GM23338 (cell line): ENCODE measurements around the gene FAM81A. TPM values are rescaled to one million over a fixed set of nuclear protein-coding genes. Genes with fewer than 3 reads are reported as not detected.

Experiments used
- ATAC-seq: fragments of 200-7000 bp; cut with Tn5 transposase; 3 replicates; pipeline ENCODE4 v1.9.1; 2020
- DNase-seq: peaks from one replicate; pipeline ENCODE4 v3.0.0-alpha.2; 2015; ENCODE audit warnings: low spot score
- H2AFZ ChIP-seq: fragments of 200-600 bp; sonication (generic); 2 replicates; pipeline ENCODE4 v1.8.0; 2016; ENCODE audit warnings: antibody characterized with exemption, mild to moderate bottlenecking, moderate library complexity
- H3F3A ChIP-seq: fragments of 200-600 bp; sonication (generic); replicated peaks from 2 replicates; pipeline ENCODE4 v1.8.0; 2017; ENCODE audit warnings: antibody characterized with exemption, mixed run types, low read depth
- H3K27ac ChIP-seq: fragments of 200-600 bp; sonication (generic); 2 replicates; pipeline ENCODE4 v1.6.1; 2016; ENCODE audit warnings: low read depth
- H3K27me3 ChIP-seq: fragments of 200-600 bp; sonication (generic); 2 replicates; pipeline ENCODE4 v1.8.0; 2016; ENCODE audit warnings: mild to moderate bottlenecking, mixed run types, moderate library complexity; ENCODE audit not compliant: insufficient read depth
- H3K36me3 ChIP-seq: fragments of 200-600 bp; sonication (generic); 2 replicates; pipeline ENCODE4 v1.8.0; 2016; ENCODE audit warnings: mild to moderate bottlenecking; ENCODE audit not compliant: insufficient read depth
- H3K4me1 ChIP-seq: fragments of 200-600 bp; sonication (generic); 2 replicates; pipeline ENCODE4 v1.8.0; 2016; ENCODE audit warnings: mild to moderate bottlenecking, moderate library complexity; ENCODE audit not compliant: insufficient read depth
- H3K4me2 ChIP-seq: fragments of 200-600 bp; sonication (generic); 2 replicates; pipeline ENCODE4 v1.7.1; 2017; ENCODE audit warnings: mixed run types
- H3K4me3 ChIP-seq: fragments of 200-600 bp; sonication (generic); 2 replicates; pipeline ENCODE4 v1.6.1; 2016; ENCODE audit warnings: mixed run types
- H3K79me2 ChIP-seq: fragments of 200-600 bp; sonication (generic); replicated peaks from 2 replicates; pipeline ENCODE4 v1.8.0; 2017; ENCODE audit warnings: mild to moderate bottlenecking; ENCODE audit not compliant: insufficient read depth
- H3K9me2 ChIP-seq: fragments of 200-600 bp; sonication (generic); 2 replicates; pipeline ENCODE4 v1.8.0; 2017; ENCODE audit not compliant: insufficient read depth
- H4K20me1 ChIP-seq: fragments of 200-600 bp; sonication (generic); replicated peaks from 2 replicates; pipeline ENCODE4 v1.8.0; 2017; ENCODE audit warnings: mild to moderate bottlenecking; ENCODE audit not compliant: insufficient read depth
- H3K27ac Mint-ChIP-seq: 2 replicates; pipeline ENCODE4 v1.8.0; 2020; ENCODE audit warnings: inconsistent platforms, mild to moderate bottlenecking, moderate library complexity, mixed read lengths
- H3K27me3 Mint-ChIP-seq: 3 replicates; pipeline ENCODE4 v1.8.0; 2022; ENCODE audit warnings: low read depth, mild to moderate bottlenecking, moderate library complexity, mixed read lengths, inconsistent platforms; ENCODE audit not compliant: insufficient read depth, poor library complexity
- H3K36me3 Mint-ChIP-seq: 3 replicates; pipeline ENCODE4 v1.8.0; 2021; ENCODE audit warnings: low read depth, mild to moderate bottlenecking, inconsistent platforms, moderate library complexity, mixed read lengths
- H3K4me1 Mint-ChIP-seq: 3 replicates; pipeline ENCODE4 v1.8.0; 2020; ENCODE audit warnings: mild to moderate bottlenecking, inconsistent platforms, mixed read lengths
- H3K4me3 Mint-ChIP-seq: 3 replicates; pipeline ENCODE4 v1.8.0; 2021; ENCODE audit warnings: moderate library complexity, mild to moderate bottlenecking, inconsistent platforms, mixed read lengths
- H3K9me3 Mint-ChIP-seq: 3 replicates; pipeline ENCODE4 v1.8.0; 2020; ENCODE audit warnings: moderate library complexity, mild to moderate bottlenecking, inconsistent platforms, mixed read lengths
- CTCF ChIP-seq, 2 experiments: fragments of 200-600 bp in 1 of 2; sonication (generic) in 1 of 2; conservative IDR thresholded peaks; 2 replicates each; pipeline versions ENCODE4 v1.5.1 to v1.6.1; 2016 to 2017; ENCODE audit warnings: antibody characterized with exemption in 2 of 2, low read depth in 2 of 2, mild to moderate bottlenecking in 2 of 2, moderate library complexity in 1 of 2
- EZH2phosphoT487 ChIP-seq: fragments of 200-600 bp; sonication (generic); IDR thresholded peaks from one replicate; pipeline ENCODE4 v1.8.1; 2018; ENCODE audit warnings: antibody characterized with exemption; ENCODE audit not compliant: unreplicated experiment
- JUNB ChIP-seq: IDR thresholded peaks from one replicate; pipeline ENCODE4 v1.6.1; 2016; ENCODE audit warnings: antibody characterized with exemption; ENCODE audit not compliant: unreplicated experiment
- NANOG ChIP-seq: IDR thresholded peaks from 2 replicates; pipeline ENCODE4 v1.6.1; 2016; ENCODE audit warnings: antibody characterized with exemption, borderline replicate concordance
- POLR2AphosphoS5 ChIP-seq: IDR thresholded peaks from 2 replicates; pipeline ENCODE4 v1.6.1; 2016; ENCODE audit warnings: antibody characterized with exemption, low read depth
- REST ChIP-seq: IDR thresholded peaks from one replicate; pipeline ENCODE4 v1.6.1; 2018; ENCODE audit warnings: antibody characterized with exemption; ENCODE audit not compliant: unreplicated experiment
- STAT1 ChIP-seq: IDR thresholded peaks from one replicate; pipeline ENCODE4 v1.6.1; 2016; ENCODE audit warnings: antibody characterized with exemption; ENCODE audit not compliant: unreplicated experiment
- ZNF331 ChIP-seq: fragments of 250-450 bp; sonication (Bioruptor Pico); IDR thresholded peaks from 2 replicates; pipeline ENCODE4 v1.5.0; 2020; ENCODE audit warnings: low read depth, mild to moderate bottlenecking, moderate library complexity
- ZNF462 ChIP-seq: fragments of 250-450 bp; sonication (Bioruptor Pico); IDR thresholded peaks from 2 replicates; pipeline ENCODE4 v1.5.0; 2020; ENCODE audit warnings: mild to moderate bottlenecking, moderate library complexity
- polyA plus RNA-seq: library from polyadenylated mRNA; unstranded; fragments of >200 nt; fragmentation: Nextera tagmentation; extraction: Ambion mirVana; gene quantifications from 2 replicates; pipeline ENCODE4 v1.2.1, GENCODE V29; 2016
- total RNA-seq: library from RNA; depleted of rRNA; stranded (reverse); fragments of >200 nt; shearing (Covaris generic); gene quantifications from 2 replicates; pipeline ENCODE4 v1.2.3, GENCODE V29; 2014

Gene FAM81A
- total and polyA plus RNA-seq, 2 experiments from 2014 or later, result 0.73 to 4.1 TPM

- Histone ChIP-seq H3K27me3 (peaks cover 7% of the 10 kb centered on the region; the same call in 1 of the 2 replicates), H3K4me3 (no peak overlapping the region), H3K4me2 (no peak overlapping the region), H4K20me1 (no peaks in the 10 kb centered on the region), H3K4me1 (peaks cover 21% of the 10 kb centered on the region), H3K27ac (no peak overlapping the region), H2AFZ (no peak overlapping the region), H3K36me3 (no peaks in the 10 kb centered on the region), H3F3A (0 out of 2 replicates have a peak, but pooled peaks cover 3% of the 10 kb centered on the region), H3K9me2 (no peaks in the 10 kb centered on the region), H3K79me2 (no peaks in the 10 kb centered on the region)
- peaks cover 17% of the 10 kb centered on the region for H3K4me1 Mint-ChIP-seq
- ATAC-seq, result no peak
- TF ChIP-seq POLR2AphosphoS5, result no peak
- TF ChIP-seq ZNF462 (CRISPR knock-in tag), result no peak
- no peak for TF ChIP-seq JUNB
- TF ChIP-seq NANOG, result no peak
- TF ChIP-seq CTCF (conservative IDR thresholded peaks at IDR 0.05; ENCODE audit: low read depth in 2 of 2), result no peak
- TF ChIP-seq ZNF331 (CRISPR knock-in tag), result no peak
- no peak for TF ChIP-seq STAT1
- TF ChIP-seq REST, result no peak
- no peak for TF ChIP-seq EZH2phosphoT487
- no peak overlapping the region for H3K4me3 Mint-ChIP-seq
- no peaks in the 10 kb centered on the region for H3K9me3 Mint-ChIP-seq
- H3K27ac Mint-ChIP-seq, result no peak overlapping the region
- no peak for DNase-seq
- H3K27me3 Mint-ChIP-seq, result peaks cover 11% of the 10 kb centered on the region
- no peaks in the 10 kb centered on the region for H3K36me3 Mint-ChIP-seq
These were observed 31.5 kb upstream of the FAM81A start for GRCh38 chr15:59406446-59406845.
